LNCAP (cell line): ENCODE results near the gene TMCC1.

Experiments used
- TF ChIP-seq, protein P1 (sequence below): fragments of 450-650 bp; IDR thresholded peaks from 2 replicates; pipeline ENCODE4 v1.5.1; 2017; ENCODE audit warnings: mild to moderate bottlenecking

TMCC1 gene

GRCh38 chr3:129829640-129830039, 63.9 kb downstream of the TMCC1 start:
- TF ChIP-seq, protein P1, sequence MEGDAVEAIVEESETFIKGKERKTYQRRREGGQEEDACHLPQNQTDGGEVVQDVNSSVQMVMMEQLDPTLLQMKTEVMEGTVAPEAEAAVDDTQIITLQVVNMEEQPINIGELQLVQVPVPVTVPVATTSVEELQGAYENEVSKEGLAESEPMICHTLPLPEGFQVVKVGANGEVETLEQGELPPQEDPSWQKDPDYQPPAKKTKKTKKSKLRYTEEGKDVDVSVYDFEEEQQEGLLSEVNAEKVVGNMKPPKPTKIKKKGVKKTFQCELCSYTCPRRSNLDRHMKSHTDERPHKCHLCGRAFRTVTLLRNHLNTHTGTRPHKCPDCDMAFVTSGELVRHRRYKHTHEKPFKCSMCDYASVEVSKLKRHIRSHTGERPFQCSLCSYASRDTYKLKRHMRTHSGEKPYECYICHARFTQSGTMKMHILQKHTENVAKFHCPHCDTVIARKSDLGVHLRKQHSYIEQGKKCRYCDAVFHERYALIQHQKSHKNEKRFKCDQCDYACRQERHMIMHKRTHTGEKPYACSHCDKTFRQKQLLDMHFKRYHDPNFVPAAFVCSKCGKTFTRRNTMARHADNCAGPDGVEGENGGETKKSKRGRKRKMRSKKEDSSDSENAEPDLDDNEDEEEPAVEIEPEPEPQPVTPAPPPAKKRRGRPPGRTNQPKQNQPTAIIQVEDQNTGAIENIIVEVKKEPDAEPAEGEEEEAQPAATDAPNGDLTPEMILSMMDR: peak; percentile 75

DNA sequence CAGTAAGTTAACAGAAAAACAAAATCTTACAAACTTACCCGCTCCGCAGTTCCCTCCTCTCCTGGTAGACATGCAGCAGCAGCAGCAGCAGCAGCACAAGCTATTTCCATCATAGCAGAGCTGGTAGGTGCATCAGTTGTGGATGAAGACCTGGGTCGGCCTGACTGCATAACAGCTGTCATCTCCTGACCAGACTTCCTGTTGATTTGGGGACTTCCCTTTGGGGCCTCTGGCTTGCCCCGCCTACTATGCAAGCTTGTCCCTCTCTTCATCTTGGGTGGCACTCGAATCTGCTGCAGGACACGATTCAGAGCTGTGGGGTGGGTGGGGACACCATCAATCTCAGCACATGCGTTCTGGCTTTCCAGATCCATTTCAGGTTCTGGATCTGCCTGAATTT, 65.7 kb downstream of the TMCC1 start:
- TF ChIP-seq, protein P1: no peak

- TF ChIP-seq, protein P1: peak; percentile 73; the same call in 1 of the 2 replicates
These were observed 68.5 kb downstream of the TMCC1 start for GRCh38 chr3:129824926-129825541.

- TF ChIP-seq, protein P1: no peak
These were observed 70.8 kb downstream of the TMCC1 start for GRCh38 chr3:129822679-129823078.

- TF ChIP-seq, protein P1: no peak
These were observed 71.3 kb downstream of the TMCC1 start for GRCh38 chr3:129822241-129822640.

DNA sequence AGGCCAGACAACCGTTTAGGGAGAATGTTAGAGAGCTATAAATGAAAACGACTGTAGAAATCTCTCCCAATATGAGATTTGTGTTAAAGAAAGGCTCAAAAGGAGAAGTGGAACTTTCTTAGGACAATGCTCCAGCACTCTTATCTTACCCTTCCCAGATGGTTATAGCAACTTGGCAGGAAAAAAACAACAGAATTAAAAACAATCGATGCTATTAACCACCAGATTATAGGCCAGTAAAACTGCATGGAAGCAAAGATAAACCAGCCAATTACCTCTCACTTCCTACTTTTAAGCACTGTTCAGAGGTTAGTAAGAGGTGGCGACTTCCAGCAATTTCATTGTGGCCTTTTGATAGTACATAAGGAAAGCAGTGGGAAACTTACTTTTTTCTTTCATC, 72.9 kb downstream of the TMCC1 start:
- TF ChIP-seq, protein P1: no peak

DNA sequence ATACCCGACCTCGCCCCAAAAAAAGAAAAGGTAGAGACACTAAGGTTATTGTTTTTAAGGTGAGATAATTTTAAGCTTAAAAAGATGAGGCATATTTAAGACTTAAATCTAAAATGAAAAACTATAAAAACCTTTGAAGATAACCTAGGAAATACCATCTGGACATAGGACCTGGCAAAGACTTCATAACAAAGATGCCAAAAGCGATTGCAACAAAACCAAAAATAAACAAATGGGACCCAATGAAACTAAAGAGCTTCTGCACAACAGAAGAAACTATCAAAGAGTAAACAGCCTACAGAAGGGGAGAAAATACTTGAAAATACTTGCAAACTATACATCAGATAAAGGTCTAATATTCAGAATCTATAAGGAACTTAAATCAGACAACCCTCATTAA, 80.9 kb downstream of the TMCC1 start:
- TF ChIP-seq, protein P1: no peak

DNA sequence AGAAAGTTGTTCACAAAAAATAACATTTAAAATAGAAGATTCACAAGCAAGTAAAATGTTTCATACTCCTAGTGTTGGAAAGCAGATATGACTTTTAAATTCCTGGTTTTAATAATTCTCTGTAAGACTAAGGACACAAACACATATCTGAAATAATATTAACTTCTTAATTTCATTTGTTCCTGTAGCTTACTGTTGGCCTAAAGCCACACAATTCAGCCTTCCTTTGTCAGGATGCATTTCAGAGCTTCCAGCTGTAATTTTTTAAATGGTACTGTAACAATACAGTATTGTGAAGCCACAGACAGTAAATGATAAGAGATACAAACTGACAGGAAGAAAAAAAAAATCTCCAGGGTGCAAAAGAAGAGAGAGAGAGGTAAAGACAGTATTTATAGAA, 84.2 kb downstream of the TMCC1 start:
- TF ChIP-seq, protein P1: no peak
